LNCAP (cell line): Measurements from ENCODE around the gene AFF2.

Experiments used
- TF ChIP-seq, protein P1 (sequence below): fragments of 450-650 bp; IDR thresholded peaks from 2 replicates; pipeline ENCODE4 v1.5.1; 2017; ENCODE audit warnings: mild to moderate bottlenecking

AFF2 gene

DNA sequence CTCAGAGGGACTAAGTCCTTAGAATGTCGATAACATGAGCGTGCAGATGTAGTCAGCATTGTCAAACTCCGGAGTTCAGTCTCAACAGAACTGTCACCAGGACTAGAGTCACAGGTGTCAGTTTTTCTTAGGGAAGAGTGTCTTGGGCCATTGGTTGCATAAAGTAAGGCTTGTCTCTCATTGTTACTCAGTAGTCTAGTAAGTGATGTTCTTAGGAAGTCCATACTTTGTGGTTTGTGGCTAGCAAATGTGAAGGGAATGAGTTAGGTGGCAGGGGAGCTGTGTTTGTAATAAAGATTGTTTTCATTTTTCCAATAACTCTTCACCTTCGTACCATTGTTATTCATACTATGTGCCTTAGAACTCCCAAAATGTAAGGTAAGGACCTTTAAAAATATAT, 119.6 kb downstream of the AFF2 start:
- TF ChIP-seq, protein P1, sequence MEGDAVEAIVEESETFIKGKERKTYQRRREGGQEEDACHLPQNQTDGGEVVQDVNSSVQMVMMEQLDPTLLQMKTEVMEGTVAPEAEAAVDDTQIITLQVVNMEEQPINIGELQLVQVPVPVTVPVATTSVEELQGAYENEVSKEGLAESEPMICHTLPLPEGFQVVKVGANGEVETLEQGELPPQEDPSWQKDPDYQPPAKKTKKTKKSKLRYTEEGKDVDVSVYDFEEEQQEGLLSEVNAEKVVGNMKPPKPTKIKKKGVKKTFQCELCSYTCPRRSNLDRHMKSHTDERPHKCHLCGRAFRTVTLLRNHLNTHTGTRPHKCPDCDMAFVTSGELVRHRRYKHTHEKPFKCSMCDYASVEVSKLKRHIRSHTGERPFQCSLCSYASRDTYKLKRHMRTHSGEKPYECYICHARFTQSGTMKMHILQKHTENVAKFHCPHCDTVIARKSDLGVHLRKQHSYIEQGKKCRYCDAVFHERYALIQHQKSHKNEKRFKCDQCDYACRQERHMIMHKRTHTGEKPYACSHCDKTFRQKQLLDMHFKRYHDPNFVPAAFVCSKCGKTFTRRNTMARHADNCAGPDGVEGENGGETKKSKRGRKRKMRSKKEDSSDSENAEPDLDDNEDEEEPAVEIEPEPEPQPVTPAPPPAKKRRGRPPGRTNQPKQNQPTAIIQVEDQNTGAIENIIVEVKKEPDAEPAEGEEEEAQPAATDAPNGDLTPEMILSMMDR: no peak

GRCh38 chrX:148624951-148625474, 124.6 kb downstream of the AFF2 start:
- TF ChIP-seq, protein P1: no peak

GRCh38 chrX:148628621-148629020, 128.2 kb downstream of the AFF2 start:
- TF ChIP-seq, protein P1: no peak

- TF ChIP-seq, protein P1: no peak
Observed at GRCh38 chrX:148629434-148629833, 129.0 kb downstream of the AFF2 start.

- TF ChIP-seq, protein P1: no peak
Observed at GRCh38 chrX:148632444-148632843, 132.0 kb downstream of the AFF2 start.

DNA sequence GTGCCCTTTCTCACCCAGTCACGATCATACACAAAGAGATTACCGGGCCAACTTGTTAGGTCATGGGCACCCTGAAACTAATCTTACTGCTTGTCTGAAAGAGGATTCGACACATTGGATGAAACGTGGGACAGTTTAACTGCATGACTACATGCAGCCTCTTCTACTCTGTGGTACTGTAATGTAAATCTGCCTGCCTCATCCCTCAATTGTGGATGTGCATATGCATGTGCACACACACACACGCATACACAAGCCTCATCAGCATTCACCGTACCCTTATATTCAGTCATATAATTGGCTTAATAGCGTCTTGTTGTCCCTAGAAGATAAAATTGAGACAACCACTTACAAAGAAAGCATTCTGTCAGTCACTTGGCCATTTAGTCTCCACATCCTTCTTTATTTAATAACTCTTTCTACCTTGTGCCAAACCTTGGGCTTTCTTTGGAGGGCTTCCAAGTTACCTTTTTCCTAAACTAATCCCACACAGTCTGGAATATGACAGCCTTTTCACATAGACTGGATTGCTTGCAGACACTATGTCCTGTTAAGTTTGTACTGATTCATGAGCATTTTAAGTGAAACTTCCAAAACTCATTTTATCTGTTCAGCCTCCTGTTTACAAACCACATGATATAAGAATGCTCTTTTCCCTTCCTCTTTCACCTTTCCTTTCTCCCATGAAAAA, 132.9 kb downstream of the AFF2 start:
- TF ChIP-seq, protein P1: no peak

DNA sequence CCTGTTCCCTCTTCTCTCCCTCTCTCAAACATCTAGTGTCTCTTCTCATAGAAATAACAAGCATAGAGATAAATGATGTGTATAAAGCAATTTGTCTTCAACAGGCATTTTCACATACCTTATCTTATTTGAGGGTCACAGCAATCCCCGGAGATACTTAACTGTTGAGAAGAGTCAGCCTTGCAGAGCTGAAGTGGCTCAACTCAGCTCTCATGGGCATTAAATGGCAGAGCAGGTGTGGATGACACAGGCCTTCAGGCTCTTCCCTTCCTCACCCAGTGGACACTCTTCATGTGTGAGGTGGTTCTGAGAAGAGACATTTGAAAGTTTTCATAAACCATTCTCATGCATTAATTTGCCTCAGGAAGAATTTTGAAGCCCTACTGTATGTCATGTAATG, 134.2 kb downstream of the AFF2 start:
- TF ChIP-seq, protein P1: no peak
